ENCODE results near the gene MICAL2. TPM values are rescaled to one million over a fixed set of nuclear protein-coding genes. Genes with fewer than 3 reads are reported as not detected.

Gene MICAL2
- total RNA-seq, 2 experiments from 2014 or later, result not detected

DNA sequence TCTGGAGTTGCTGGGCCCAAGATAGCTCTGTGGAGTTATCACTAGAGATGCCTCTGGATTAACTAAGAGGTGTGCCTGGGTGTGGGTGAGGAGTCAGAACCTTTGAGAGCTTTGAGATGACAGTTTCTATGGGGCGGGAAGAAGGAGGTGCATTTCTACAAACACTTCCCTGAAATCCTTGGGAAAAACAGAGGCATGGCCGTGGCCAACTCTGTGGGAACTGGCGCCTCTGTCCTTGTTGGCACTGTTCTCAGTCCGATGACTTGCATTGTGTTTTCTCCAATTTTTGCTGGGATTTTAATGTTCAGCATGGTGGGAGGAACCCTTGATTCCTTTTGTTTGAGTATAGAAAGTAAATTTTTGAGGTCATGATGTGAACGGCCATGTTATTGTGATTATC, 151.2 kb downstream of the MICAL2 start:
- Histone ChIP-seq H3K36me3 (ENCODE audit: insufficient read depth, low read length) (no peaks in the 10 kb centered on the region), H2AFZ (ENCODE audit: low read length) (no peak overlapping the region), H3K9me2 (ENCODE audit: insufficient read depth, low read length) (no peaks in the 10 kb centered on the region), H3K79me2 (ENCODE audit: insufficient read depth, low read depth, low read length) (no peaks in the 10 kb centered on the region), H3K4me1 (ENCODE audit: insufficient read depth, low read length, poor library complexity, severe bottlenecking) (no peaks in the 10 kb centered on the region), H3K27ac (ENCODE audit: low read depth, low read length, poor library complexity, severe bottlenecking) (no peak overlapping the region), H3K4me2 (ENCODE audit: low read length) (no peak overlapping the region), H3K9me3 (ENCODE audit: low read length) (no peaks in the 10 kb centered on the region), H4K20me1 (ENCODE audit: insufficient read depth, low read length) (no peaks in the 10 kb centered on the region), H3K4me3 (ENCODE audit: low read depth, low read length, poor library complexity, severe bottlenecking) (no peak overlapping the region)
- POLR2A ChIA-PET, result no interaction called here
- DNase-seq (ENCODE audit: low spot score), result no peak
- CTCF ChIA-PET (ENCODE audit: unreplicated experiment), result interaction anchor here (0.6 kb wide), 1 partner anchor 340 kb away, joined by 3 read pairs; no protein-coding TSS in a partner anchor
- TF ChIP-seq CTCF (conservative IDR thresholded peaks at IDR 0.05; ENCODE audit: low read length), result no peak
- TF ChIP-seq EZH2phosphoT487 (IDR thresholded peaks at IDR 0.05; ENCODE audit: borderline replicate concordance, low read depth, low read length), result no peak
- intact Hi-C loops (cut with micrococcal nuclease; ENCODE audit: unreplicated experiment), result no loop called here
- no TSS peak for BruUV-seq (replicated peaks)

- Histone ChIP-seq H3K9me3 (ENCODE audit: low read length) (no peaks in the 10 kb centered on the region), H3K79me2 (ENCODE audit: insufficient read depth, low read depth, low read length) (no peaks in the 10 kb centered on the region), H3K27ac (ENCODE audit: low read depth, low read length, poor library complexity, severe bottlenecking) (no peak overlapping the region), H3K9me2 (ENCODE audit: insufficient read depth, low read length) (no peaks in the 10 kb centered on the region), H3K4me1 (ENCODE audit: insufficient read depth, low read length, poor library complexity, severe bottlenecking) (no peaks in the 10 kb centered on the region), H4K20me1 (ENCODE audit: insufficient read depth, low read length) (no peaks in the 10 kb centered on the region), H3K36me3 (ENCODE audit: insufficient read depth, low read length) (no peaks in the 10 kb centered on the region), H2AFZ (ENCODE audit: low read length) (no peak overlapping the region), H3K4me2 (ENCODE audit: low read length) (no peak overlapping the region), H3K4me3 (ENCODE audit: low read depth, low read length, poor library complexity, severe bottlenecking) (no peak overlapping the region)
- no peak for DNase-seq (ENCODE audit: low spot score)
- intact Hi-C loops (cut with micrococcal nuclease; ENCODE audit: unreplicated experiment), result no loop called here
- BruUV-seq (replicated peaks), result no TSS peak
- CTCF ChIA-PET (ENCODE audit: unreplicated experiment), result interaction anchor here (0.6 kb wide), 1 partner anchor 14 kb away, joined by 3 read pairs; no protein-coding TSS in a partner anchor
- POLR2A ChIA-PET, result no interaction called here
- TF ChIP-seq EZH2phosphoT487 (IDR thresholded peaks at IDR 0.05; ENCODE audit: borderline replicate concordance, low read depth, low read length), result no peak
- no peak for TF ChIP-seq CTCF (conservative IDR thresholded peaks at IDR 0.05; ENCODE audit: low read length)
These were observed 152.8 kb downstream of the MICAL2 start for GRCh38 chr11:12263141-12263693.

DNA sequence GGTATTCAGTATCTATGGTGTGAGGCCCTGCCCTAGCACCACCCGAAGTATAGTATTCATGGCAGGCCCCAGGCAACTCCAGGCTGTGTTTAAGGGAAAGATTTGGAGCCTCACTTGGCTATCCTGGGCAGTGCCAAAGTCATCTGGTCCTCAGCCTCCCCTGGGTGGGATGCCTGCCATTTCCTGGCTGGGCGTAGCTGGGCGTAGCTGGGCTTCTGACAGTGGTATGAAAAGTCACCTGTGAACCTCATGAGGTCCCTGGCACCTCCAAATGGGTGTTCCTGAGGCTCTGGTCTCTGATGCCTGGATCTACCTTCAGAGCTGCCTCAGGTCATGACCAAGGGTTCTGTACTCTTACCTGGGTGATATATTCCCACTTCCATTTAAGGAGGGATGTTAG, 154.0 kb downstream of the MICAL2 start:
- H2AFZ ChIP-seq (ENCODE audit: low read length), result no peak overlapping the region
- H3K4me2 ChIP-seq (ENCODE audit: low read length), result no peak overlapping the region
- no peaks in the 10 kb centered on the region for H3K79me2 ChIP-seq (ENCODE audit: insufficient read depth, low read depth, low read length)
- intact Hi-C loops (cut with micrococcal nuclease; ENCODE audit: unreplicated experiment), result no loop called here
- DNase-seq (ENCODE audit: low spot score), result no peak
- no peaks in the 10 kb centered on the region for H3K36me3 ChIP-seq (ENCODE audit: insufficient read depth, low read length)
- no peaks in the 10 kb centered on the region for H3K9me2 ChIP-seq (ENCODE audit: insufficient read depth, low read length)
- no peak overlapping the region for H3K27ac ChIP-seq (ENCODE audit: low read depth, low read length, poor library complexity, severe bottlenecking)
- no peak overlapping the region for H3K4me3 ChIP-seq (ENCODE audit: low read depth, low read length, poor library complexity, severe bottlenecking)
- H3K4me1 ChIP-seq (ENCODE audit: insufficient read depth, low read length, poor library complexity, severe bottlenecking), result no peaks in the 10 kb centered on the region
- ChIA-PET CTCF (ENCODE audit: unreplicated experiment) (no interaction called here), POLR2A (no interaction called here)
- H3K9me3 ChIP-seq (ENCODE audit: low read length), result no peaks in the 10 kb centered on the region
- no TSS peak for BruUV-seq (replicated peaks)
- no peaks in the 10 kb centered on the region for H4K20me1 ChIP-seq (ENCODE audit: insufficient read depth, low read length)
- no peak for TF ChIP-seq CTCF (conservative IDR thresholded peaks at IDR 0.05; ENCODE audit: low read length)
- no peak for TF ChIP-seq EZH2phosphoT487 (IDR thresholded peaks at IDR 0.05; ENCODE audit: borderline replicate concordance, low read depth, low read length)

Measured in OCI-LY7 (cell line).